H1 (cell line): Measurements from ENCODE around the gene IL4. TPM values are rescaled to one million over a fixed set of nuclear protein-coding genes. Genes with fewer than 3 reads are reported as not detected.

ENCODE experiments used
- CTCF ChIA-PET: fragments of 300-600 bp; sonication (Branson Sonifier 250); formaldehyde crosslinking; loops from one replicate; lab custom pipeline; 2021; ENCODE audit not compliant: partially characterized antibody; lab: Charles Lee
- POLR2A ChIA-PET: fragments of 300-600 bp; sonication (Branson Sonifier 250); formaldehyde crosslinking; loops from one replicate; lab custom pipeline; 2021; ENCODE audit warnings: inconsistent platforms; ENCODE audit not compliant: partially characterized antibody; lab: Charles Lee
- DNase-seq, 2 experiments: peaks; one replicate each; pipeline versions ENCODE4 v3.0.0 to v3.0.0-alpha.2; 2010 to 2022; ENCODE audit warnings: low spot score in 2 of 2, low read depth in 1 of 2, mixed read lengths in 1 of 2
- FAIRE-seq: peaks from 2 replicates; lab custom pipeline; 2011; peaks lifted over from hg19 to GRCh38; lab: Jason Lieb, UNC
- H2AFZ ChIP-seq: 2 replicates; pipeline ENCODE4 v1.8.1; 2012; ENCODE audit warnings: low read length, inconsistent platforms
- H2AK5ac ChIP-seq: 2 replicates; pipeline ENCODE4 v1.6.1; 2013; ENCODE audit warnings: low read depth, low read length
- H2BK120ac ChIP-seq: replicated peaks from 2 replicates; pipeline ENCODE3; 2013; ENCODE audit warnings: low read depth, low read length, inconsistent platforms
- H2BK12ac ChIP-seq: 2 replicates; pipeline ENCODE4 v1.6.1; 2013; ENCODE audit warnings: low read depth, low read length
- H2BK15ac ChIP-seq: 2 replicates; pipeline ENCODE4 v1.6.1; 2013; ENCODE audit warnings: low read length
- H2BK20ac ChIP-seq: 2 replicates; pipeline ENCODE4 v1.6.1; 2013; ENCODE audit warnings: low read length
- H2BK5ac ChIP-seq: 2 replicates; pipeline ENCODE4 v1.6.1; 2013; ENCODE audit warnings: low read depth, low read length
- H3K14ac ChIP-seq: 2 replicates; pipeline ENCODE4 v1.6.1; 2013; ENCODE audit warnings: inconsistent platforms; ENCODE audit not compliant: insufficient read length
- H3K18ac ChIP-seq: 2 replicates; pipeline ENCODE4 v1.6.1; 2013; ENCODE audit warnings: low read length; ENCODE audit errors: extremely low read depth
- H3K23ac ChIP-seq: 2 replicates; pipeline ENCODE4 v1.6.1; 2013; ENCODE audit warnings: inconsistent platforms; ENCODE audit not compliant: insufficient read length
- H3K23me2 ChIP-seq: 2 replicates; pipeline ENCODE4 v1.6.1; 2013; ENCODE audit warnings: low read depth, low read length
- H3K27ac ChIP-seq: 2 replicates; pipeline ENCODE4 v1.6.1; 2011; ENCODE audit warnings: low read depth, low read length, inconsistent platforms
- H3K27me3 ChIP-seq, 4 experiments: replicated peaks in 1 of 4; 1 replicate in 1 of 4; 2 replicates in 3 of 4; pipeline versions ENCODE4 v1.6.1 to v1.8.1; 2011 to 2013; ENCODE audit warnings: low read length in 3 of 4, mild to moderate bottlenecking in 3 of 4, inconsistent platforms in 2 of 4, mixed read lengths in 2 of 4, moderate library complexity in 1 of 4; ENCODE audit not compliant: control insufficient read depth in 3 of 4, insufficient read depth in 3 of 4; ENCODE audit errors: extremely low read depth in 1 of 4
- H3K36me3 ChIP-seq, 4 experiments: 2 replicates each; pipeline versions ENCODE4 v1.6.1 to v1.8.1; 2011 to 2013; ENCODE audit warnings: mild to moderate bottlenecking in 4 of 4, low read length in 3 of 4, moderate library complexity in 2 of 4, control low read depth in 1 of 4, inconsistent platforms in 1 of 4; ENCODE audit not compliant: insufficient read depth in 4 of 4, control insufficient read depth in 2 of 4
- H3K4ac ChIP-seq: replicated peaks from 2 replicates; pipeline ENCODE3; 2013; ENCODE audit warnings: low read length, low read depth, mixed read lengths, inconsistent platforms; ENCODE audit not compliant: insufficient read length
- H3K4me1 ChIP-seq, 4 experiments: replicated peaks in 1 of 4; 1 replicate in 1 of 4; 2 replicates in 3 of 4; pipeline versions ENCODE4 v1.6.1 to v1.8.1; 2011 to 2013; ENCODE audit warnings: low read length in 3 of 4, inconsistent platforms in 2 of 4, mixed read lengths in 1 of 4; ENCODE audit not compliant: insufficient read depth in 4 of 4, control insufficient read depth in 3 of 4
- H3K4me2 ChIP-seq, 2 experiments: 2 replicates each; pipeline versions ENCODE4 v1.6.1 to v1.8.1; 2011 to 2013; ENCODE audit warnings: low read depth in 2 of 2, low read length in 2 of 2, control low read depth in 1 of 2, inconsistent platforms in 1 of 2, mild to moderate bottlenecking in 1 of 2; ENCODE audit not compliant: insufficient read depth in 1 of 2
- H3K4me3 ChIP-seq, 4 experiments: fragments of 200-600, 300-600 bp in 1 of 4; sonication (generic), shearing (Covaris generic), sonication (Bioruptor Twin) in 1 of 4; 2 replicates each; pipeline versions ENCODE4 v1.5.1 to v1.8.1; 2011 to 2016; ENCODE audit warnings: low read length in 4 of 4, low read depth in 3 of 4, control low read depth in 2 of 4, inconsistent platforms in 2 of 4, mild to moderate bottlenecking in 2 of 4, mixed read lengths in 1 of 4, moderate library complexity in 1 of 4; ENCODE audit not compliant: insufficient read depth in 2 of 4; ENCODE audit errors: extremely low read depth in 1 of 4
- H3K56ac ChIP-seq: replicated peaks from 2 replicates; pipeline ENCODE3; 2013; ENCODE audit warnings: low read depth, mild to moderate bottlenecking, mixed read lengths, low read length, inconsistent platforms; ENCODE audit not compliant: insufficient read length
- H3K79me1 ChIP-seq: 2 replicates; pipeline ENCODE4 v1.6.1; 2013; ENCODE audit warnings: low read depth, low read length, control low read depth
- H3K79me2 ChIP-seq, 2 experiments: 2 replicates each; pipeline versions ENCODE4 v1.6.1 to v1.8.1; 2012 to 2013; ENCODE audit warnings: low read length in 2 of 2, mild to moderate bottlenecking in 2 of 2, inconsistent platforms in 1 of 2; ENCODE audit not compliant: insufficient read depth in 2 of 2, control insufficient read depth in 1 of 2
- H3K9ac ChIP-seq, 4 experiments: replicated peaks in 1 of 4; 1 replicate in 1 of 4; 2 replicates in 3 of 4; pipeline versions ENCODE4 v1.6.1 to v1.8.1; 2011 to 2013; ENCODE audit warnings: low read depth in 3 of 4, low read length in 3 of 4, control low read depth in 2 of 4, mild to moderate bottlenecking in 2 of 4, moderate library complexity in 2 of 4, inconsistent platforms in 1 of 4; ENCODE audit errors: extremely low read depth in 1 of 4
- H3K9me3 ChIP-seq, 2 experiments: 2 replicates each; pipeline versions ENCODE4 v1.6.1 to v1.8.1; 2012 to 2013; ENCODE audit warnings: mild to moderate bottlenecking in 2 of 2, moderate library complexity in 2 of 2, control low read depth in 1 of 2, inconsistent platforms in 1 of 2, low read depth in 1 of 2, low read length in 1 of 2, mixed read lengths in 1 of 2; ENCODE audit not compliant: insufficient read depth in 2 of 2
- H4K20me1 ChIP-seq, 2 experiments: replicated peaks in 1 of 2; 2 replicates each; pipeline versions ENCODE3 to v1.8.1; 2011 to 2013; ENCODE audit warnings: inconsistent platforms in 2 of 2, low read length in 2 of 2, mild to moderate bottlenecking in 1 of 2; ENCODE audit not compliant: insufficient read depth in 2 of 2, control insufficient read depth in 1 of 2
- H4K5ac ChIP-seq: 2 replicates; pipeline ENCODE4 v1.6.1; 2013; ENCODE audit warnings: low read length, low read depth, mixed read lengths, inconsistent platforms; ENCODE audit not compliant: insufficient read length
- H4K8ac ChIP-seq: 2 replicates; pipeline ENCODE4 v1.8.0; 2013; ENCODE audit warnings: mild to moderate bottlenecking, moderate library complexity, low read length, inconsistent platforms; ENCODE audit not compliant: insufficient read depth; ENCODE audit errors: extremely low read depth
- H4K91ac ChIP-seq: replicated peaks from 2 replicates; pipeline ENCODE3; 2013; ENCODE audit warnings: low read length, mixed read lengths, inconsistent platforms; ENCODE audit not compliant: insufficient read length
- CTBP2 ChIP-seq: IDR thresholded peaks from 2 replicates; pipeline ENCODE4 v1.7.0; 2011; ENCODE audit warnings: borderline replicate concordance, mild to moderate bottlenecking, moderate library complexity, mixed read lengths, low read length; ENCODE audit not compliant: insufficient read depth, insufficient read length
- EGR1 ChIP-seq: IDR thresholded peaks from 2 replicates; pipeline ENCODE4 v1.6.1; 2011; ENCODE audit warnings: low read depth, low read length, borderline replicate concordance
- KDM5A ChIP-seq: fragments of 200-600 bp; IDR thresholded peaks from 2 replicates; pipeline ENCODE4 v1.7.1; 2012; ENCODE audit warnings: mild to moderate bottlenecking, low read length, inconsistent platforms, mixed read lengths
- RNF2 ChIP-seq: fragments of 200-900, 300-1000 bp; sonication (generic); IDR thresholded peaks from 2 replicates; pipeline ENCODE4 v1.7.1; 2016; ENCODE audit warnings: borderline replicate concordance, low read depth, mild to moderate bottlenecking, antibody characterized with exemption, low read length; ENCODE audit not compliant: poor library complexity, severe bottlenecking; ENCODE audit errors: missing control alignments
- RXRA ChIP-seq: IDR thresholded peaks from 2 replicates; pipeline ENCODE4 v1.6.1; 2011; ENCODE audit warnings: low read depth, mild to moderate bottlenecking, low read length, moderate library complexity; ENCODE audit not compliant: insufficient read depth
- WGBS, 2 experiments: shearing (Covaris generic) in 1 of 2; methylation state at CpG; one replicate each; pipeline versions ENCODE4 v1.1.6 to v1.1.7; 2013 to 2015; ENCODE audit warnings: low lambda C conversion rate in 2 of 2, mixed read lengths in 2 of 2, inconsistent platforms in 1 of 2, low coverage in 1 of 2, missing lambda C conversion rate in 1 of 2; ENCODE audit not compliant: insufficient replicate concordance in 2 of 2, insufficient coverage in 1 of 2, insufficient read length in 1 of 2; ENCODE audit errors: extremely low coverage in 1 of 2, missing lambda C conversion rate in 1 of 2; 5-methylcytosine and 5-hydroxymethylcytosine counted together
- polyA plus RNA-seq, 7 experiments: library from polyadenylated mRNA; depleted of rRNA in 3 of 7; stranded (reverse) in 5 of 7; unstranded in 2 of 7; fragments of >200 nt in 5 of 7; fragments of 200-250 nt in 2 of 7; gene quantifications; 1 replicate in 5 of 7; 2 replicates in 1 of 7; 4 replicates in 1 of 7; pipeline versions ENCODE4 v1.2.1 to v1.2.3, GENCODE V29; 2011 to 2013; ENCODE audit warnings: missing spikeins in 2 of 7, mixed read lengths in 2 of 7
- total RNA-seq: library from RNA; stranded (reverse); fragmentation: NEBNext Ultra II Directional; extraction: Animal tissue kit (Norgen Biotek cat#: 25700); gene quantifications from 2 replicates; pipeline ENCODE4 v1.2.1, GENCODE V29; 2021

Gene IL4
- total and polyA plus RNA-seq, 2 of the 8 experiments (the other 6 are each of a cell fraction or from before 2014, with no cell fraction given): not detected

GRCh38 chr5:132662925-132663770 lies 10.6 kb upstream of the IL4 start:
- Histone ChIP-seq H2BK5ac (no peak overlapping the region), H3K27me3 (no peaks in the 10 kb centered on the region; a peak in 2 of 7 replicates), H3K23me2 (no peaks in the 10 kb centered on the region), H3K14ac (no peak overlapping the region), H4K91ac (no peak overlapping the region), H2BK20ac (no peak overlapping the region), H3K27ac (no peak overlapping the region), H3K4me2 (no peak overlapping the region), H3K9ac (no peak overlapping the region), H3K79me1 (no peaks in the 10 kb centered on the region), H2BK15ac (no peak overlapping the region), H3K79me2 (no peaks in the 10 kb centered on the region), H3K9me3 (no peaks in the 10 kb centered on the region), H2AK5ac (no peak overlapping the region), H2AFZ (peak overlapping the region; percentile 66), H3K18ac (peak overlapping the region; percentile 32; the same call in 1 of the 2 replicates), H4K20me1 (no peaks in the 10 kb centered on the region)
- no peak for FAIRE-seq
- 83% methylated on average over 25 of the region's 25 CpGs; no CpG with 5 or more reads in 1 of the 2 experiments for WGBS, 2 experiments
- TF ChIP-seq CTBP2 (no peak), EGR1 (no peak), RNF2 (no peak), KDM5A (no peak), RXRA (no peak)
- TF ChIP-seq, all 59 proteins: peak for 0
- H3K4ac ChIP-seq: no peak overlapping the region
- H2BK12ac ChIP-seq: no peak overlapping the region; the same call in 1 of the 2 replicates
- H3K23ac ChIP-seq: no peak overlapping the region
- no peak overlapping the region for H3K4me3 ChIP-seq
- CTCF ChIA-PET: interaction anchor here (0.8 kb wide), 1 partner anchor 12 kb away, joined by 4 read pairs; no protein-coding TSS in a partner anchor
- peaks cover 0 to 3% (median 0%) of the 10 kb centered on the region in 4 experiments; a peak in 1 of 7 replicates for H3K4me1 ChIP-seq
- H3K56ac ChIP-seq: no peak overlapping the region
- no peak overlapping the region for H2BK120ac ChIP-seq
- no peaks in the 10 kb centered on the region for H3K36me3 ChIP-seq
- no peak overlapping the region for H4K8ac ChIP-seq
- POLR2A ChIA-PET: interaction anchor here (0.9 kb wide), 1 partner anchor 14 kb away, joined by 3 read pairs; no protein-coding TSS in a partner anchor
- no peak overlapping the region for H4K5ac ChIP-seq
- no peak for DNase-seq
